HG03103 (cell line): ENCODE measurements around the gene MTHFD1L.

ENCODE experiments used
- ATAC-seq: cut with Tn5 transposase; IDR thresholded peaks from one replicate; pipeline ENCODE4 v1.9.1; 2021; ENCODE audit warnings: low read depth; ENCODE audit not compliant: unreplicated experiment

MTHFD1L gene

DNA sequence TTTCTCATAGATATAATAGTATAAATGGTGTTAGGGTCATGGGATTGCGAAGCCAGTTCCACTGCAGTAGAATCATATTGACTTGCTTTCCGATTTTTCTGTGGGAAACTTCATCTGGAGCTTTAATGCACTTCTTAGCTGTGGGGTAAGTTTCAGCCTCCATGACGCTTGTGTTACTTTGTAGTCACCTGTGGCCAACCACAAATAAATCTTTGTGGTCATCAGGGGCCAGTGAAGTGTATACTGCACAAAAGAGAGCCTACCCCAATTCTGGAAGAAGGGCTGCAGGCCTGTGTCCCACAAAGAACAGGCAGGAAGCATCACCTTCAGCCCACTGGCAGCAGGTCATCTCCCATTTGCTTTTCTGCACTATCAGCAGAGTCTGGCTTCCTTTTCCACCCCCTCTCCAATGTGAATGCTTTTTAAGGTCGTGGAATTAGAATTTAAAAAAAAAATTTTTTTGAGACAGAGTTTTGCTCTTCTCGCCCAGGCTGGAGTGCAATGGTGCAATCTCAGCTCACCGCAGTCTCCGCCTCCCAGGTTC is 32.0 kb downstream of the MTHFD1L start:
- no peak for ATAC-seq

DNA sequence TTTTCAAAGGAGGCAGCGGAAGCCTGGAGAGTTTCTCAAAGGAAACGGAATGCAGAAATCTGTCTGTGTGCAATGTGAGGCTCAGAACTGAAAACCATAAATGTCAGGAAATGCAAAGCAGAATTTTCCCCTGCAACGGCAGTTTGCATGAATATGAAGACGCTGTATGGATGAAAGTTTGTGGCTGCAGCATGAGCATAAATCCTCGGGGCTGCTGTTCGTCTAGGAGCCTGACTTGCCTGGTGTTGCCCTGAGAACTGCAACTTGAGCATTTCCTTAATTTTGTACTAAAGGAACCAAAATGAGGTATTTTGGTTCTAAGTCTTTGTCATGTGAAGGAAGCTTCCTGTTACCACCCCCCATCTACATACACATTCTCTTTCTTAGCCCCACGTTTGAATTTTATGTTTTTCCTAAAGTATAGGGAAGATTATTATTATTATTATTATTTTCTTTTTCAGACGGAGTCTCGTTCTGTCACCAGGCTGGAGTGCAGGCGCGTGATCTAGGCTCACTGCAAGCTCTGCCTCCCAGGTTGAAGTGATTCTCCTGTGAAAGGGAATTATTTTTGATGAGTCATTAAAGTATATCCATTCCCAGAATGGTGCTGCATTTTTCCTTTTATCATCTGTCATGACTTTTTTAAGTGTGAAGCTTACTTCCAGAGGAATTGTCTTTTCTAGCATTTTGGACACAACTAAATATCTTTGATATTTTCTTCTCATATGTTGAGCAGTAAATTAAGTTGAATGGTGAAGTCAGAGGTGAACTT is 33.1 kb downstream of the MTHFD1L start:
- ATAC-seq: no peak

DNA sequence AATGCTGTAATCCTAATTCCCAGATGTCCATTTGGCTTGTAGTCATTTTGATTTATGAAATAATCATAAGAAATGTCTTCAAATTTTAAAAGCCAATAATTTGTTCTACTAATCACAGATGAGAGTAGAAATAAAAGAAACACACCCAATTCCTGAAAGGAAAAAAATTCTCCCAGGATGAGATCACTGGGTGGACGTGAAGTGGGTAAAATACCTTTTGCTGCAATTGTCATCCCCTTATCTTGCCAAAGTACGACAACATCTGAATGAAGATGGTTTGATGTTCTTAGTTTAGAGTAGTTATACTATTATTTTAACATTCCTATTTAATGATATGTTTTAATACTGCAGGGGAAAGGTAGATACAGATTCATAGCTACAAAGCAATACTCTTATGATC is 33.7 kb downstream of the MTHFD1L start:
- ATAC-seq: no peak

DNA sequence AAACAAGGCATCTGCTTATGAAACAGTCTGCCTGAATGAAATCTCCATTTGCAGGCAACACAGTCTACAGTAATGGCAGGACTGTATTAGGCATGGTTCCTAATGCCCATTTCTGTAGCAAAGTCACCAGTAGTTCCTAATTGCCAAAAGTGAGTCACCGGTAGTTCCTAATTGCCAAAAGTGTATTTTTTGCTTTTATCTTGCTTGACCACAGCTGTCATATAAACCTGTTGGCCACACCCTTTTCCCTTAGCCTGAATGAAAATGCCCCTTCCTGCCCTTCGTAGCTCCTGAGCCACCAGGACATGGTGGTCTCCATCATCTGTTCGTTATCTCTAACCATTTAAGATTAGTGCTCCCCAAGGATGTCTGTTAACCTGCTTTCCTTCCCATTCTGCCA is 34.5 kb downstream of the MTHFD1L start:
- ATAC-seq: no peak

DNA sequence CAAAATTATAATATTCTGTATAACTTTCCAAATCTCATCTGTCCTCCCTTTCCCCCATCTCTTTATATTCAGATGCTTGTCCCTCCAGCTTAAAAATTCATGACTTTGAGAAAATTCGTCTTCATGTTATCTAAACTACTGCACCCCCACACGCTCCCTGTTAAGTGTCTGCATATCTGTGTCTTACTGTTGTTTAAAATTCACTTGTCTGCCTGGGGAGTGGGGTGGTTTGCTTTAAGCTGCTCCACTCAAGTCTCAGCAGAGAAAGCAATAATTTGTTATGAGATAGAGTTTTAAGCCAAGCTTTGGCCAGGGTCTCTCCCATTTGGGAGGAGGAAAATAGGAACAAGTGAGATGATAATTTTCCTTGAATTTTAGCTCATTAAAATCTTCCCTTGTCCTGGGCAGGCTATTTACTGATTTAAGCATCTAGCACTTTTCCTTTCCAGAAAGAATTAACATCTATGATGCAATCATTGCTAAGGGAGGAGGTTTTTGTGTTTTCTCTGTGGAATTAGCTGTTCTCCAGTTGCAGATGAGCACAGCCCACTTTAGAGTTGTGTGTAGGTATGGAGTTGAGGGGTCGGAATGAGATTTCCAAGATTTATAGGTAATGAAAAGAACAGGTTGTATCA is 36.8 kb downstream of the MTHFD1L start:
- no peak for ATAC-seq

DNA sequence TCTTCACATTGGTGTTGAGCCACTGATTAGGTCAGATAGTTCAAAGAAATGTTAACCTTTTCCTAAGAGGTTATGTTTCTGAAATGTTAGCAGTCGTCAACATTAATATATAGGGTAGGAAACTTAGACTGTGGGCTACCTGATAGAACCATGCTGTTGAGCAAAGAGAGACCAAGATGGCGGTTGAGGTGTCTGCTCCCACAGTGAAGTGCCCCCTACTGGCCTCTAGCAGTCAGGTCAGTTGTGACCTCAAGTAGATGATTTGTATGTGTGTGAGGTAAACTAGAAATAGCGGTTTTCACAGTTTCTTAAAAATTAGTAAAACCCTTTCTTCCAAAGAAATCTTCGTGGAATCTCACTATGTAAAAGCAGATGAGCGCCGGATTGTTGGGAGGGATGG is 40.3 kb downstream of the MTHFD1L start:
- no peak for ATAC-seq

DNA sequence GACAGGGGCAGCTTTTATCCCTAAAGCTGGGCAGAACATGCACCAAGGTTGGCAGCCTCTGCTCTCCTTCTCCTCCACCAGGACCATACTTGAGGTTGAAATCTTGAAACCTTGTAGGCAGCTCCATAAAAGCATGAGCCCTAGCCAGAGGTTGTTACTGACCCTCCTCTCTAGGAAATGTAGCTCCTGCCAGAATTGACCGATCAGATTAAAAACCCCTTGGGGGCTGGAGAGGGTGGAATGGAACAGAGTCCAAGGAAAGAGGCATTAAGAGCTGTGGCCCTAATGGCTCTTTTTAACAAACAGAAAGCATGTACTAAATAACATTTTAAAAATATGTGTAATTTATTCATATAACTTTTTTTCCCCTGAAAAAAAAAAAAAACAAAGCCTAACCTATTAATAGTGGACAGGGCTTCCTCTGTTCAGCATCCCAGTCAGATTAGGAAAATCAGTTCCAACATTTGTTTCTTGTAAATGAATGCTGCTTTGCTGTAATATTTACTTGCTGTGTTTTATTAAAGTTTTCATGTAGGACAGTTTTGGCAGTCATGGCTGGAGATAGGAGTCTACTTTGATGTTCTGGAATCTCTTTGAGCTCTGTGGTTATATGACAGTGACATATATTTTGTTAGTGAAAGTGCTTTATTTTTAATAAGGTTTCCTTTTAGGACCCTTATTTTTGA is 41.3 kb downstream of the MTHFD1L start:
- ATAC-seq: no peak

DNA sequence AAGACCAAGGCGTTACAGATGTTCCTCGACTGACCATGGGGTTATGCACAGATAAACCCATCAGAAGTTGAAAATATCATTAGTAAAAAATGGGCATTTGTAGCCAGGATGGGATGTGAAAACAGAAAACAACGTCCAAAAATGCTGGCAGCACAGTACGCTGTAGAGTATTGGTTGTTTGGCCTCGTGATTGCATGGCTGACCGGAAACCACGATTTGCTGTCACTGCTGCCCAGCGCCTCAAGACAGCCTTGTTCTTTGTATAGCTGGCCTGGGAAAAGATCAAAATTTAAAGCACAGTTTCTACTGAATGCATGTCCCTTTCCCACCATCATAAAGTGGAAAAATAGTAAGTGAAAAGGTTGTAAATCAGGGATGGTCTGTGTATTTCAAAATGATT is 41.9 kb downstream of the MTHFD1L start:
- ATAC-seq: no peak

DNA sequence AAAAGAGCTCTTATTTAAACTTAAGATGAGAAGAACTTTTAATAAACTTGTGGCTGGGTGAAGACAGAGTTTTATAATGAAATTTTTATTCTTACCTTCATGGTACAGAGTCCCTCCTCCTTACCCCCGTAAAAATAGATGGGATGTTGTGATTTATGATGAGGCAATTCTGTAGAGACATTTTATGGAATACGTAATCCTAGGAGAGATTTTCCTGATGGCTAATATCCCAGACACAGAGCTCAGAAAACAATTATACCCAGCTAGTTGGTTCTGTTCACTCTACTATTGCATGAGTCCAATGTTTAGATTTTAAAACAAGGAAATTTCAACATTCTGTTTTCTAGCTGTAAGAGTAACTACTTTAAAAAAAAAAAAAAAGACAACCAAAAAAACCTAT is 43.4 kb downstream of the MTHFD1L start:
- ATAC-seq: no peak

DNA sequence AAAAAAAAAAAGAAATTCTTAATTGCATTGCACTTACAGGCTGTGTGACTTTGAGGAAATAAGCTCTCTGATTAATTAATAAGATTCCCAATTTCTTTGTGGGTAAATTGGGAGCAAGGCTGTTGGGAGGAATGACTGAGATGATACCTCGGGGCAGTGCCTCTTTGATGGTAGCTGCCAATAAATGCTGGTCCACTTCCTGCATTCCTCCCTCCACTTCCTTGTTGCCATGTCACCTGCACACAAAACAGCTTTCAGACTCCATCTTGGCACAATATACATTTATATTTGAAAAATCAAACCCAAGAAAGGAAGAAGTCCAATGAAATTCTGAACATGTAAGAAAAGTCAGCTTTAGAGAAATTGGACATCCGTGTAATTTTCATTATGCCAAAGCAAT is 45.1 kb downstream of the MTHFD1L start:
- ATAC-seq: no peak

DNA sequence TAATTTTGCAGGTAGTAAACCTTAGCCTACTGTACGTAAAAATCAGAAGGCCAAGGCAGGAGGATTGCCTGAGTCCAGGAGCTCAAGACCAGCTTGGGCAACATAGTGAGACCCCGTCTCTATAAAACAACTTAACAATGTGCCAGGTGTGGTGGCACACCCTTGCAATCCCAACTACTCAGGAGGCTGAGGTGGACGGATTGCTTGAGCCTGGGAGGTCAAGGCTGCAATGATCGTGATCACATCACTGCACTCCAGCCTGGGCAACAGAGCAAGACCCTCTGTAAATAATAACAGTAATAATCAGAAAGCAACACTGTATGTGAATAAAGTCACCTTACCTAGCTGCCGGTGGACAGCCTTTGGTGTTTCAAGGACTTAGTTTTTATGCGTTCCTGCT is 48.9 kb downstream of the MTHFD1L start:
- no peak for ATAC-seq

DNA sequence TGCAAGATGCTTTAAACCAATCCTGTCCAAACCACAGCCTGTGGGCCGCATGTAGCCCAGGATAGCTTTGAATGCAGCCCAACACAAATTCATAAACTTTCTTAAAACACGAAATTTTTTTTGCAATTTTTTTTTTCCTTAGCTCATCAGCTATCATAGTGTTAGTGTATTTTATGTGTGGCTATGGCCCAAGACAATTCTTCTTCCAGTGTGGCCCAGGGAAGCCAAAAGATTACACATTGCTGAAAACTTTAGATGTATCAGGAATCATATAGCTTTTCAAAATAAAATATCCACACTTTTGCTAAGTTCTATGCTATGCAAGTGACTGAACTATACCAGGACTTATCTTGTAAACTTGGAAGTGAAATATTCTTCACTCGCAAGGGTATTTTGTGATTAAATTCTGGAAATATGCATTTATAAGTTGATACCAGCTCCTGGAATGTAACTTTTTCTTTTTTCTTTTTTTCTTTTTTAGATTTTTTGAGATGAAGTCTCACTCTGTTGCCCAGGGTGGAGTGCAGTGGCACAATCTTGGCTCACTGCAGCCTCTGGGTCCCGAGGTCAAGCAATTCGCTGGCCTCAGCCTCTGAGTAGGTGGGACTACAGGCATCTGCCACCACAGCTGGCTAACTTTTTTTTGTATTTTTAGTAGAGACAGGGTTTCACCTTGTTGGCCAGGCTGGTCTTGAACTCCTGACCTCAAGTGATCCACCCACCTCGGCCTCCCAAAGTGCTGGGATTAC is 49.8 kb downstream of the MTHFD1L start:
- no peak for ATAC-seq

DNA sequence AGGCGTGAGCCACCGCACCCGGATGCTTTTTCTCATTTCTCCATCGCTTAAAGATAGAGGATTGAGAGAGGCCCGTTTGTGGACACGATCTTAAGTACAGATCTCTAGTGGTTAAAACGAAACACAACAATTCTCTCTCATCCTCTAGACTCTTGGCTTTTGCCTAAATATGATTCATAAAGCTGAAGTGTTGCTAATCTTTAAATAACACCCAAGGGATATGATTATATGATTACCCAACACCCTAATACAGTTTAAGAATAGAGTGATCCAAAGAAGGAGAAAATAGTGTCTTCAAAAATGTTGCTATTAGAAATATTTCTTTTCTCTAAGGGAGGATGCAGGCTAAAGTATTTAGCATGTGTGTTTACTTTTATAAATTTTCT is 50.4 kb downstream of the MTHFD1L start:
- ATAC-seq: no peak

DNA sequence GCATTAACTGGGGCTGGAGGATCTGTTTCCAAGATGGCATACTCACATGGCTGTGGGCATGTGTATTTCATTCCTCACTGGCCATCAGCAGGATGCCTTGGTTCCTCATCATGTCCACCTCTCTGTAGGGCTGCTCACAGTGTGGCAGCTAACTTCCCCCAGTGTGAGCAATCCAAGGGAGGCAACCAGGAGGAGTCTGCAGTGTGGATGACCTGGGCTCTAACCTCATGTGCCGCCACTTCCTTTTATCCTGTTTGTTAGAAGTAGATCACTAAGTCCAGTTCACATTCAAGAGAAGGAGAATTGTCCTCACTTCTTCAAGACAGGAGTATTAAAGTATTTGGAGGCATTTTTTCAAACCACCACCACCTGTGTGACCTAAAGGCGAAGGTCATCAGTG is 54.4 kb downstream of the MTHFD1L start:
- no peak for ATAC-seq

DNA sequence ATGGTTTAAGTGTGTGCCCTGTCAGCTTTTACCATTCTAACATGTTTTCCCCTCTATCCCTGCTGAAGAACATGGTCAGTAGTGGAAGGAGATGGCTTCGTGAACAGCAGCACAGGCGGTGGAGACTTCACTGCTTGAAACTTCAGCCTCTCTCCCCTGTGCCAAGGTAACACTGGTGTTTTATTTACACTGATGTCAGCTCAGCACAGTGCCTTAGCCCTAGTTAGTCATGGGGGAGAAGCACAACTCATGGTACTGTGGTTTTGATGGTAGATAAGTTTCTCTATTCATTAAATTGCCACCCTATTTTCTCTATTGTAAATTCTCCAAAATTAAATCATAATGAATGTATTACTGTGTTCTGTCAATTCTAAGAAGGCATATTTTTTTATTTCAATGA is 56.6 kb downstream of the MTHFD1L start:
- ATAC-seq: no peak

DNA sequence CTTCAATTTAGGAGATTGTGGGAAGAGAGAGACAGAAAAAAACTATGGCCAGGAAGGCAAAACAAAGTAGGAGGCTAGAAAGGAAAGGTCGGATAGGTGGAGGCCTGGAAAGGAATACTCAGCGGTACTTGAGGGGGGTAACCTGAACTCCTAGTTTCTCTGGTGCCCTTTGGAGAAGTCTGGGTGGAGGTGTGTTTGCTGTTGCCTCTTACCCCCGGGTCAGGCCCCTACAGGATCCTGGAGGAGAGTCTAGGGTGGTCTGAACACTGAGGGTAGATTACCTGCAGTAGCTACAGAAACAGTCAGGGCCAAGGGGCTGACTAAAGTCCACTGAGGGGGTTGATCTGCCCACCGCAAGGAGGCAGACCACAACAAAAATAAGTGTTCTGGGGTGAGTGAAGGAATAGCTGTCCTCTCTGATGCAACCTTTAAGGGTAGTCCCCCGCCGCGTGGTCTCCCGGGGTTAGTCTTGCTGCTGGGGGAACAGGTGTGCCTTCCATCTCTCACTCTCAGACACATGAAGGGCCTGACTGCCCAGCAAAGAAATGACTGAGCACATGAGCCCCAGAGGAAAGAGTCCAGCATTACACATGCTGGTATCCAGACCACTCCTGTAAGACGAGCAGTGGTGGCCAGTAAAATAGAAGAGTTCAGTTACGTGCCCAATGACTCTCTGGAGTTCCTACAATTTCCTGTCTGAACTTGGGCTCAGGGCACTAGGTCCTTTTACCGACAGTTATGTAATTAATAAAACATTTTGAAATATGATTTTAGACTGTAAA is 59.5 kb downstream of the MTHFD1L start:
- ATAC-seq: no peak

DNA sequence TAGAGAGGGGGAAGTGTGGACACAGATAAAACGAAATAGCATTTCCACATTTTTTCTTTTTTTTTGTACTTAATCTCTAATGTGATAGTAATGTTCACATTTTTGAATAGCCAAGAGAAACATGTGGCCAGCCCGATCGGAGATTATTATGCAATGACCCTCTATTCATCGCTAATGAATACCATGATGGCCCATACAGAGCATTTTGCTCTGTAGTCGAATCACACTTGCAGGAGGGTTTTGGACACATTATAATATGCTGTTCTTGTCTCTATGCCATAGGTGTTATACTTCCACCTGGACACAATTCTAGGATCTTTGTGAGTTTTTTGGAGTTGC is 60.1 kb downstream of the MTHFD1L start:
- ATAC-seq: no peak

DNA sequence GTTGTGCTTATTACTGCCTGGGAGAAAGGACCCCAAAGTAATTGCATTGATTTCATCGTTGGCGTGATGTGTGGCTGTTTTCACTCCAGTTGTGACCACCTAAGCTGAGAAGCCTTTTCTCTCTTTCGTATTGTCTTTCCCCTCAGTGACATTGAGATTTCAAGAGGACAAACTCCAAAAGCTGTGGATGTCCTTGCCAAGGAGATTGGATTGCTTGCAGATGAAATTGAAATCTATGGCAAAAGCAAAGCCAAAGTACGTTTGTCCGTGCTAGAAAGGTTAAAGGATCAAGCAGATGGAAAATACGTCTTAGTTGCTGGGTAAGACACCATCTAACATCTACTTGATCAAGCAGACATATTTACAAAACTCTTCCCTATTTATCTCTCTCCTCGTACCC is 60.5 kb downstream of the MTHFD1L start:
- ATAC-seq: no peak

DNA sequence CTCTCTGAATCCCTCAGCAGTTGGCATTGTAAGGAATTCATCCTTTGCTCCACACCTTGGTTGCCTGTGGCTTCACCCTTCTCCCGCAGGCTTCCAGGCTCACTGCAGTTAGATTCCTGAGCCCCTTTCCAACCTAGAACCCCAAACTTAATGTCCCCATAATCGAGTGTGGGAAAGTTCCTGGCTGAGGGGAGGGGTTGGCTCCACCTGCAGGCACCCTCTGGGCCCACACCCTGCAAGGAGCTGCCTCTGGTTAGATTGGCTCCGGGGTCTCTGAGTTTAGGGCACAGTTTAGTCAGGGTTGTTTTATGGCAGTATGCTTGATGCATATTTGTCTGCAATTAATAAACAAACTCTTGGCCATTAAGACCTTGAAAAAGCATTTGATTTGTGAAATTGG is 63.4 kb downstream of the MTHFD1L start:
- no peak for ATAC-seq

DNA sequence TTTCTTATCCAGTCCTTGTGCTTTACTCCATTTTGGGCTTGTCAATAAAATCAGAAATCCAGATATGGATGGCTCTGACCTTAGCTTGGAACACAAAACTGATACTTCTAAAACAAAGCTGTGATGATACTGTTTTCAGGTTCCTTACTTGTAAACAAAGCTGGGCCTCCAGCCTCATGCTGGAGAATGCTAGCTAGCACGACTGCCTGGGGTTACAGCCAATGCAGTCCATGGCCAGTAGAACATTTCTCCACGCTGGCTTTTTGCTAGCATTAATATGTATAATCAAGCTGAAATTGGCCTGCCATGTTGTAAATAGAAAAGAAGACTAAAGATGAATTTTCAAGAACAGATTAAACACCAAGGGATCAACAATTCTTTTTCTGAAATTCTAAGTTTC is 63.9 kb downstream of the MTHFD1L start:
- no peak for ATAC-seq
